Activated CD4-positive, alpha-beta T cell treated with anti-CD3 and anti-CD28 coated beads for 36 hours (primary cell): ENCODE data around the gene JUNB. TPM values are rescaled to one million over a fixed set of nuclear protein-coding genes. Genes with fewer than 3 reads are reported as not detected.
A peak's percentile ranks its signal among the peaks of the same experiment; 100 is the strongest.

Source experiments
- ATAC-seq: fragments of 200-7000 bp; cut with Tn5 transposase; one replicate; pipeline ENCODE4 v1.10.0; 2021; ENCODE audit warnings: mild to moderate bottlenecking, moderate library complexity
- CTCF ChIA-PET: fragments of 350-600 bp; sonication (Branson Sonifier 250); formaldehyde crosslinking; loops from one replicate; lab custom pipeline; 2021; ENCODE audit warnings: antibody characterized with exemption; lab: Charles Lee
- POLR2A ChIA-PET: fragments of 350-600 bp; sonication (Branson Sonifier 250); formaldehyde crosslinking; loops from one replicate; lab custom pipeline; 2021; ENCODE audit warnings: antibody characterized with exemption, inconsistent platforms; lab: Charles Lee
- DNase-seq: peaks from one replicate; pipeline ENCODE4 v3.0.0-alpha.2; 2020
- H3K27ac Mint-ChIP-seq: one replicate; pipeline ENCODE4 v1.8.0; 2021; ENCODE audit warnings: mixed read lengths
- H3K27me3 Mint-ChIP-seq: one replicate; pipeline ENCODE4 v1.8.0; 2021; ENCODE audit warnings: mixed read lengths
- H3K36me3 Mint-ChIP-seq: one replicate; pipeline ENCODE4 v1.8.0; 2021; ENCODE audit warnings: low read depth, mixed read lengths
- H3K4me1 Mint-ChIP-seq: one replicate; pipeline ENCODE4 v1.8.0; 2021; ENCODE audit warnings: mixed read lengths
- H3K4me3 Mint-ChIP-seq: one replicate; pipeline ENCODE4 v1.8.0; 2021; ENCODE audit warnings: mild to moderate bottlenecking, moderate library complexity, mixed read lengths
- H3K9me3 Mint-ChIP-seq: one replicate; pipeline ENCODE4 v1.8.0; 2021; ENCODE audit warnings: low read depth, mixed read lengths
- intact Hi-C, 2 experiments: fragments of 100-400 bp; cut with DNase I in 1 of 2; cut with micrococcal nuclease in 1 of 2; formaldehyde crosslinking; loops; one replicate each; pipeline versions ENCODE4 v1.14.2 to v1.15.1; 2022 to 2024; cut with DNase I, micrococcal nuclease
- total RNA-seq, 2 experiments: library from RNA; stranded (reverse); gene quantifications; one replicate each; pipeline ENCODE4 v1.2.3, GENCODE V29; 2021

The JUNB gene
- total RNA-seq, 2 experiments from 2014 or later: 375 to 412 TPM

GRCh38 chr19:12773571-12773970 is 17.7 kb upstream of the JUNB start:
- POLR2A ChIA-PET: no interaction called here
- CTCF ChIA-PET: interaction anchor here (0.6 to 12.0 kb wide), 6 partner anchors 9 to 959 kb away, joined by 3 to 285 read pairs (median 4); partner anchors contain the start of genes JUNB and THSD8
- no peak overlapping the region for H3K27ac Mint-ChIP-seq
- no peaks in the 10 kb centered on the region for H3K9me3 Mint-ChIP-seq
- H3K27me3 Mint-ChIP-seq: no peaks in the 10 kb centered on the region
- intact Hi-C loops: no loop called here
- ATAC-seq: no peak
- H3K4me3 Mint-ChIP-seq: peak overlapping the region; percentile 3
- H3K36me3 Mint-ChIP-seq: no peaks in the 10 kb centered on the region
- H3K4me1 Mint-ChIP-seq: peaks cover 24% of the 10 kb centered on the region
- peak; percentile 25 for DNase-seq

- ATAC-seq (no peak), DNase-seq (peak; percentile 49)
- CTCF ChIA-PET: interaction anchor here (0.6 to 12.0 kb wide), 6 partner anchors 9 to 1659 kb away, joined by 3 to 285 read pairs (median 4); partner anchors contain the start of genes JUNB and THSD8
- Mint-ChIP-seq H3K9me3 (no peaks in the 10 kb centered on the region), H3K4me3 (peak within 1 kb of the TSS; percentile 73), H3K27ac (peak within 1 kb of the TSS; percentile 51), H3K36me3 (no peaks in the 10 kb centered on the region), H3K27me3 (no peaks in the 10 kb centered on the region), H3K4me1 (peaks cover 33% of the 10 kb centered on the region)
- POLR2A ChIA-PET: no interaction called here
- intact Hi-C loops: loop anchor here in 1 of 2 experiments (1.0 to 2.0 kb wide), 8 partner anchors 31 to 163 kb away; partner anchors contain the start of genes CALR, GCDH, GET3 and MAST1
Observed at GRCh38 chr19:12774588-12775555, 16.4 kb upstream of the JUNB start, which contains the start of gene HOOK2. Gene HOOK2 (minus strand): TSS chr19:12775552. CDS start chr19:12775449, 103 bp downstream.

GRCh38 chr19:12777217-12778016 is 13.9 kb upstream of the JUNB start:
- intact Hi-C loops: loop anchor here (1.0 kb wide), 1 partner anchor 19 kb away; no protein-coding TSS in a partner anchor
- CTCF ChIA-PET: interaction anchor here (0.6 to 12.0 kb wide), 17 partner anchors 10 to 218 kb away, joined by 3 to 285 read pairs (median 4); partner anchors contain the start of gene JUNB
- DNase-seq (peak; percentile 90), ATAC-seq (peak; percentile 24)
- POLR2A ChIA-PET: interaction anchor here (0.6 to 2.8 kb wide), 7 partner anchors 11 to 96 kb away, joined by 3 to 40 read pairs (median 6); partner anchors contain the start of genes DHPS and JUNB
- peak overlapping the region; percentile 95 for H3K27ac Mint-ChIP-seq
- H3K4me3 Mint-ChIP-seq: peak overlapping the region; percentile 82
- H3K27me3 Mint-ChIP-seq: no peaks in the 10 kb centered on the region
- H3K4me1 Mint-ChIP-seq: peaks cover 45% of the 10 kb centered on the region
- no peaks in the 10 kb centered on the region for H3K9me3 Mint-ChIP-seq
- H3K36me3 Mint-ChIP-seq: no peaks in the 10 kb centered on the region

- ATAC-seq (peak; percentile 3), DNase-seq (peak; percentile 70)
- Mint-ChIP-seq H3K27ac (peak overlapping the region; percentile 95), H3K27me3 (no peaks in the 10 kb centered on the region), H3K4me3 (peak overlapping the region; percentile 82), H3K36me3 (no peaks in the 10 kb centered on the region), H3K9me3 (no peaks in the 10 kb centered on the region), H3K4me1 (peaks cover 45% of the 10 kb centered on the region)
- ChIA-PET CTCF (interaction anchor here (0.6 to 12.0 kb wide), 17 partner anchors 10 to 321 kb away, joined by 3 to 285 read pairs (median 4); partner anchors contain the start of genes GET3, JUNB, RNASEH2A and THSD8), POLR2A (interaction anchor here (1.0 to 2.8 kb wide), 5 partner anchors 10 to 22 kb away, joined by 5 to 40 read pairs (median 9); partner anchors contain the start of gene JUNB)
- intact Hi-C loops: no loop called here
Observed at GRCh38 chr19:12778017-12778904, 13.0 kb upstream of the JUNB start.

GRCh38 chr19:12778905-12779161 is 12.5 kb upstream of the JUNB start:
- intact Hi-C loops: no loop called here
- Mint-ChIP-seq H3K9me3 (no peaks in the 10 kb centered on the region), H3K4me1 (peaks cover 39% of the 10 kb centered on the region), H3K36me3 (no peaks in the 10 kb centered on the region), H3K27ac (peak overlapping the region; percentile 95), H3K27me3 (no peaks in the 10 kb centered on the region), H3K4me3 (peak overlapping the region; percentile 82)
- no peak for ATAC-seq
- ChIA-PET POLR2A (interaction anchor here (1.8 to 2.8 kb wide), 3 partner anchors 10 to 17 kb away, joined by 9 to 40 read pairs (median 11); partner anchors contain the start of gene JUNB), CTCF (interaction anchor here (0.6 to 12.0 kb wide), 9 partner anchors 9 to 1297 kb away, joined by 3 to 285 read pairs (median 4); partner anchors contain the start of genes GET3, JUNB, RNASEH2A and THSD8)
- no peak for DNase-seq

GRCh38 chr19:12779162-12779993 is 11.9 kb upstream of the JUNB start:
- ATAC-seq: no peak

GRCh38 chr19:12782174-12782423 is 9.2 kb upstream of the JUNB start:
- DNase-seq (no peak), ATAC-seq (no peak)
- CTCF ChIA-PET: interaction anchor here (1.2 to 12.0 kb wide), 2 partner anchors 9 to 14 kb away, joined by 4 to 285 read pairs; partner anchors contain the start of gene JUNB
- H3K4me1 Mint-ChIP-seq: peaks cover 37% of the 10 kb centered on the region
- POLR2A ChIA-PET: interaction anchor here (2.9 kb wide), 1 partner anchor 10 kb away, joined by 53 read pairs; the partner anchor contains the start of gene JUNB
- no peaks in the 10 kb centered on the region for H3K9me3 Mint-ChIP-seq
- peak overlapping the region; percentile 98 for H3K27ac Mint-ChIP-seq
- H3K27me3 Mint-ChIP-seq: no peaks in the 10 kb centered on the region
- intact Hi-C loops: loop anchor here (1.0 to 10.0 kb wide), 8 partner anchors 8 to 1743 kb away; partner anchors contain the start of genes CALR (in 1 of the 2), GET3 (in 1 of the 2), JUNB (in 1 of the 2) and TECR (in 1 of the 2)
- peak overlapping the region; percentile 74 for H3K4me3 Mint-ChIP-seq
- H3K36me3 Mint-ChIP-seq: no peaks in the 10 kb centered on the region

More at GRCh38 chr19:12779162-12779993, 11.9 kb upstream of the JUNB start:
- no peaks in the 10 kb centered on the region for H3K9me3 Mint-ChIP-seq
- ChIA-PET POLR2A (interaction anchor here (2.4 to 2.8 kb wide), 2 partner anchors 9 to 12 kb away, joined by 9 to 40 read pairs; partner anchors contain the start of gene JUNB), CTCF (interaction anchor here (0.6 to 12.0 kb wide), 7 partner anchors 9 to 1297 kb away, joined by 3 to 285 read pairs (median 5); partner anchors contain the start of genes GET3, JUNB, RNASEH2A and THSD8)
- peak overlapping the region; percentile 95 for H3K27ac Mint-ChIP-seq
- DNase-seq: peak; percentile 41
- no peaks in the 10 kb centered on the region for H3K36me3 Mint-ChIP-seq
- H3K4me1 Mint-ChIP-seq: peaks cover 38% of the 10 kb centered on the region
- intact Hi-C loops: no loop called here
- H3K27me3 Mint-ChIP-seq: no peaks in the 10 kb centered on the region
- H3K4me3 Mint-ChIP-seq: peak overlapping the region; percentile 82

GRCh38 chr19:12782424-12783290 is 8.6 kb upstream of the JUNB start:
- DNase-seq: peak; percentile 95
- intact Hi-C loops: loop anchor here (1.0 to 10.0 kb wide), 8 partner anchors 8 to 1742 kb away; partner anchors contain the start of genes CALR (in 1 of the 2), GET3 (in 1 of the 2), JUNB (in 1 of the 2) and TECR (in 1 of the 2)
- ChIA-PET CTCF (interaction anchor here (0.6 to 12.0 kb wide), 4 partner anchors 9 to 25 kb away, joined by 3 to 285 read pairs (median 4); partner anchors contain the start of gene JUNB), POLR2A (interaction anchor here (2.9 kb wide), 1 partner anchor 10 kb away, joined by 53 read pairs; the partner anchor contains the start of gene JUNB)
- Mint-ChIP-seq H3K4me3 (peak overlapping the region; percentile 74), H3K9me3 (no peaks in the 10 kb centered on the region), H3K36me3 (no peaks in the 10 kb centered on the region), H3K27me3 (no peaks in the 10 kb centered on the region), H3K4me1 (peaks cover 33% of the 10 kb centered on the region), H3K27ac (peak overlapping the region; percentile 98)
- peak; percentile 40 for ATAC-seq
